ENCODE data around the gene NLGN1. TPM values are rescaled to one million over a fixed set of nuclear protein-coding genes. Genes with fewer than 3 reads are reported as not detected.

NLGN1 gene
- total RNA-seq, 2 donors from 2014 or later = 0.67 to 1.3 TPM

GRCh38 chr3:174168026-174168425, 770.5 kb downstream of the NLGN1 start:
- intact Hi-C loops (cut with DNase I) = no loop called here
- no peak for TF ChIP-seq CTCF (IDR thresholded peaks at IDR 0.05)
- Histone ChIP-seq H3K36me3 (no peaks in the 10 kb centered on the region), H3K27ac (no peak overlapping the region), H3K4me1 (no peaks in the 10 kb centered on the region), H3K9ac (ENCODE audit: low read depth in 2 of 2, low read length in 2 of 2) (no peak overlapping the region), H3K9me3 (no peaks in the 10 kb centered on the region), H3K27me3 (no peaks in the 10 kb centered on the region), H3K4me3 (no peak overlapping the region)
- no peak for DNase-seq

GRCh38 chr3:174168538-174169254, 771.2 kb downstream of the NLGN1 start:
- TF ChIP-seq CTCF (IDR thresholded peaks at IDR 0.05) = no peak

DNA sequence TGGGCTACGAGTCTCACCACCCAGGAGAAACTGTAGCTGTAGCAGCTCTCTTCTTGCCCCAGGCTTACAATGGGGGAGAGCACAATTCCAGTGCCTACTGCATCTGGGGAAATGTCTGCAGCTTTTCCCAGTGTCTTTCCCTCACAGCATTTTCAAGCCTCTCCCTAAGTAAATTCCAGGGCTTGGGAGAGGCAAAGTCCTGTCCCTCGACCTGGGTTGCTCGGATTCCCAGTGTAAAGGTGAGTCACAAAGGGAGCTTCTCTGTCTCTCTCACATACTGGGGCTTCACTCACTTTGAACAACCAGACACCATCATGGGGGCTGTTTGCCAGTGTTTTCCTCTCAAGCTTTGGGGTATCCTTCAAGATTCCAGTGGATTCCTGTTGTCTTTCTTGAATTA, 772.2 kb downstream of the NLGN1 start:
- H3K9ac ChIP-seq (ENCODE audit: low read depth in 2 of 2, low read length in 2 of 2) = no peak overlapping the region
- no peaks in the 10 kb centered on the region for H3K36me3 ChIP-seq
- intact Hi-C loops (cut with DNase I) = no loop called here
- H3K27ac ChIP-seq = no peak overlapping the region
- H3K27me3 ChIP-seq = no peaks in the 10 kb centered on the region
- H3K4me1 ChIP-seq = no peaks in the 10 kb centered on the region
- no peaks in the 10 kb centered on the region for H3K9me3 ChIP-seq
- TF ChIP-seq CTCF (IDR thresholded peaks at IDR 0.05) = no peak
- DNase-seq = no peak
- no peak overlapping the region for H3K4me3 ChIP-seq

More at GRCh38 chr3:174168538-174169254, 771.2 kb downstream of the NLGN1 start:
- Histone ChIP-seq H3K4me1 (no peaks in the 10 kb centered on the region), H3K4me3 (no peak overlapping the region), H3K36me3 (no peaks in the 10 kb centered on the region), H3K9me3 (no peaks in the 10 kb centered on the region), H3K27me3 (no peaks in the 10 kb centered on the region), H3K9ac (ENCODE audit: low read depth in 2 of 2, low read length in 2 of 2) (no peak overlapping the region), H3K27ac (no peak overlapping the region)
- intact Hi-C loops (cut with DNase I) = no loop called here
- no peak for DNase-seq

DNA sequence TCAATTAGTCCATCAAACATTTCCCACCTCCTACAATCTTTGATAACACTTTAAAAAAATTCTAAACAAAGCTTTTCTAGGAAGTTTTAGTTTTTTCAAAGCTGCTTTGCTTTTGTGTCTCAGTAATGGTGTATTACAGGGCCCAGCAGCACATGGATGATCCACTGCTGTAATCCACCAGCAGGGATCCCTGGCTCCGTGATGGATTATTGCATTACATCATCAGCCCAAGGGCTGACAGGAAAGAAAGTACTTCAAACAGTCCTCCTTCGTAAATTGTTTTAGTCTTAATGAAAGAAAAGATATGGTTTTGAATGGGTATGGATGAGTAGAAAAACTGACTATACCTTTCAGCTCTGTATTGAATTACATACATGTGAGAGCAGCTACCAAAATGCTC, 772.7 kb downstream of the NLGN1 start:
- H3K36me3 ChIP-seq = no peaks in the 10 kb centered on the region
- no peak for TF ChIP-seq CTCF (IDR thresholded peaks at IDR 0.05)
- H3K4me1 ChIP-seq = no peaks in the 10 kb centered on the region
- H3K27ac ChIP-seq = no peak overlapping the region
- H3K27me3 ChIP-seq = no peaks in the 10 kb centered on the region
- DNase-seq = no peak
- H3K9ac ChIP-seq (ENCODE audit: low read depth in 2 of 2, low read length in 2 of 2) = no peak overlapping the region
- H3K4me3 ChIP-seq = no peak overlapping the region
- intact Hi-C loops (cut with DNase I) = no loop called here
- no peaks in the 10 kb centered on the region for H3K9me3 ChIP-seq

DNA sequence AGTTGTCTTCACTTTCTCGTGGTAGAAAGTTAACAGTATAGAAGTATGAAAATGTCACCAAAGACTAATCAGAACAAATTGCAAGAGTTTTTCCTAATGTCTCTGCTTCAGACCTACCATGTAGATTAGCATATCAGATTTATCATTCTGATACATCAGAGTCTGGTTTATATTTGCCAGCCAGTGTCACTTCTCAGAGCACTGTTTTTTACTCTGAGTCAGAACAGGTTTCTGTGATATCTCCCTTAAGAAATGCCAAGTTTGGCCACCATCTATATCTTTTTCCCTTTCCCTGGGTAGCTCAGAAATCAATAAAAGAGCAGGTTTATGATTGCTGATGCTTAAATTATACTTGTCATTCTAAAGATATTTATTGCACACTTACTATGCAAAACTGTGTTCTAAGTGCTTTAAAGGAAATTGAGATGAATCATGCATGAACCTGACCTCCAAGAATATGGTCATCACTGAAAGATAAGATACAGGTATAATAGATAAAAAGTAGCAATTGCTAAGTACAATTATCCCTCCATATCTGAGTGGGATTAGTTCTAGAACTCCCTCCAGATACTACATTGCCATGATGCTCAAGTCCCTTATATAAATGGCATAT, 788.9 kb downstream of the NLGN1 start:
- intact Hi-C loops (cut with DNase I) = no loop called here
- H3K9ac ChIP-seq (ENCODE audit: low read depth in 2 of 2, low read length in 2 of 2) = no peak overlapping the region
- no peaks in the 10 kb centered on the region for H3K4me1 ChIP-seq
- no peak overlapping the region for H3K4me3 ChIP-seq
- no peak overlapping the region for H3K27ac ChIP-seq
- no peaks in the 10 kb centered on the region for H3K9me3 ChIP-seq
- no peak for DNase-seq
- H3K36me3 ChIP-seq = no peaks in the 10 kb centered on the region
- TF ChIP-seq CTCF (IDR thresholded peaks at IDR 0.05) = no peak
- H3K27me3 ChIP-seq = no peaks in the 10 kb centered on the region
